ENCODE results near the gene FOXP4.

FOXP4 gene

DNA sequence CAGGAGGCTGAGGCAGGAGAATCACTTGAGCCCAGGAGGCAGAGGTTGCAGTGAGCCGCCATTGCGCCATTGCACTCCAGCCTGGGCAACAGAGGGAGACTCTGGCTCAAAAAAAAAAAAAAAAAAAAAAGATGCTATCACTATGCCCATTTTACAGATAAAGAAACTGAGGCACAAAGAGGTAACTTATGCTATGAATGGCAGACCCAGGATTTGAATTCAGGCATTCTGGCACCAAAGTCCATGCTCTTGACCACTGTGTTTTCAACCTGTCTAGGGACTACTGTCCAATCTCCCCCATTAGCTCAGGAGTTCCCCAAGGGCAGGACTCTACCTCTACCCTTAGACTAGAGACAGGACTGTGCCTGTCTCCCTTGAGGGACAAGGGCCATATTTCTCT is 82.9 kb downstream of the FOXP4 start:
- DNase-seq (ENCODE audit: low read depth, low spot score), result no peak
- TF ChIP-seq, protein P1, sequence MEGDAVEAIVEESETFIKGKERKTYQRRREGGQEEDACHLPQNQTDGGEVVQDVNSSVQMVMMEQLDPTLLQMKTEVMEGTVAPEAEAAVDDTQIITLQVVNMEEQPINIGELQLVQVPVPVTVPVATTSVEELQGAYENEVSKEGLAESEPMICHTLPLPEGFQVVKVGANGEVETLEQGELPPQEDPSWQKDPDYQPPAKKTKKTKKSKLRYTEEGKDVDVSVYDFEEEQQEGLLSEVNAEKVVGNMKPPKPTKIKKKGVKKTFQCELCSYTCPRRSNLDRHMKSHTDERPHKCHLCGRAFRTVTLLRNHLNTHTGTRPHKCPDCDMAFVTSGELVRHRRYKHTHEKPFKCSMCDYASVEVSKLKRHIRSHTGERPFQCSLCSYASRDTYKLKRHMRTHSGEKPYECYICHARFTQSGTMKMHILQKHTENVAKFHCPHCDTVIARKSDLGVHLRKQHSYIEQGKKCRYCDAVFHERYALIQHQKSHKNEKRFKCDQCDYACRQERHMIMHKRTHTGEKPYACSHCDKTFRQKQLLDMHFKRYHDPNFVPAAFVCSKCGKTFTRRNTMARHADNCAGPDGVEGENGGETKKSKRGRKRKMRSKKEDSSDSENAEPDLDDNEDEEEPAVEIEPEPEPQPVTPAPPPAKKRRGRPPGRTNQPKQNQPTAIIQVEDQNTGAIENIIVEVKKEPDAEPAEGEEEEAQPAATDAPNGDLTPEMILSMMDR (IDR thresholded peaks at IDR 0.05; ENCODE audit: low read depth, low read length), result no peak
- no peak overlapping the region for H3K4me3 ChIP-seq (ENCODE audit: low read depth, low read length)
- in situ Hi-C loops (cut with HindIII; ENCODE audit: low sequenced_read_pairs), result no loop called here

DNA sequence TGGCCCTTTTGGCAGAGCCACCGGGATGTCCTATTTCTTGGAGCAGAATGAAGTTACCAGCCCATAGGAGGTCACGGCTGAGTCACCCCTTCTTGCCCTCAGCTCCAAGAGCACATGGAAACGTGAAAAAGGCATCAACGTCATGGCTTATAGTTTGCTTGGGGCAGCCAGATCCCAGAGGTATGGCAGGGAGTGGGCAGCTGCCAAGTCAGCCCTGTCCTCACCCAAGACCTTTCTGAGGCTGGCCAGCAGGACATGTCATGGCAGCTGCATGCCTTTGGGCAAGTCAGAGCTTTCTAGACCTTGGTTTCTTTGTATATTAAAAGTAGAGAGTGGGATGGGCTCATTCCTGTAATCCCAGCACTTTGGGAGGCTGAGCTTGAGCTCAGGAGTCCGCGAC is 83.9 kb downstream of the FOXP4 start:
- in situ Hi-C loops (cut with HindIII; ENCODE audit: low sequenced_read_pairs), result no loop called here
- DNase-seq (ENCODE audit: low read depth, low spot score), result no peak
- TF ChIP-seq, protein P1 (IDR thresholded peaks at IDR 0.05; ENCODE audit: low read depth, low read length), result no peak
- no peak overlapping the region for H3K4me3 ChIP-seq (ENCODE audit: low read depth, low read length)

DNA sequence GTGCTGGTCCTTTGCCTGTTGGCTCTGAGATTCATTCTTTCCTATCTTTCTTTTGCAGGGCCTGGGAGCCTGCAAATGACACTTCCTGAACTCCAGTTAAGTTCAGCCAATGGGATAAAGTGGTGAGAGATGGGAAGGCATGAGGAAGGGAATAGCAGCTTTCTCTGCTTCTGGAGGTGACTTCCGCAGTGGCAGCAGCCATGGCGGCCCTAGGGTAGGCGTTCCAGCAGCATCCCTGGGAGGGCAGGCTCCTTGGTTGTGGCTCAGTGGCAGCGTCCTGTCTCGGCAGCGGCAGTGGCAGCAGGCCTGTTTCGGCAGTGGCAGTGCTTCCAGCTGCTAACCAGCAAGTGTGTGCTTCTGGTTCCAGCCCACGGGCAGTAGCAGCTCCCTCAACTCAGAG is 84.8 kb downstream of the FOXP4 start:
- no peak overlapping the region for H3K4me3 ChIP-seq (ENCODE audit: low read depth, low read length)
- in situ Hi-C loops (cut with HindIII; ENCODE audit: low sequenced_read_pairs), result no loop called here
- DNase-seq (ENCODE audit: low read depth, low spot score), result no peak
- TF ChIP-seq, protein P1 (IDR thresholded peaks at IDR 0.05; ENCODE audit: low read depth, low read length), result no peak

- no peak for DNase-seq (ENCODE audit: low read depth, low spot score)
- TF ChIP-seq, protein P1 (IDR thresholded peaks at IDR 0.05; ENCODE audit: low read depth, low read length), result no peak
- no peak overlapping the region for H3K4me3 ChIP-seq (ENCODE audit: low read depth, low read length)
- in situ Hi-C loops (cut with HindIII; ENCODE audit: low sequenced_read_pairs), result no loop called here
Observed at GRCh38 chr6:41633056-41633634, 87.0 kb downstream of the FOXP4 start.

DNA sequence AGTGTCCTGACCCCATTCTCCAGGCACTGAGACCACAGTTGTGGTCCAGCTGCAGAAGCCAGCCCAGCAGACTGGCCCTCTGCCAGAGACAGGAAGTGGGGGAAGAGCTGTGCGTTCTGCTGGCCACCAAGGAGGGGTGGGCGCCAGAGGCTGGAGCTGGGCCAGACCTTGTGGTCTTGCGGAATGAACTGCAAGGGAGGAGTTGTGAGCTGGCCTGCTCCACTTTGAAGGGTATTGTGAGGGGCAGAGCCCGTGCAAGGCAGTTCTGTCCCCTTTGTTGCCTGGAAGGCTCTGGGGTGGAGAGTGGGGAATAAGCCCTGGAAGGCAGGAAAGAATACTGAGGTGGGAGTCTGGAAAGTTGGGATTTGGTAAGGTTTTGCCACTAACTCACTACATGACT is 88.5 kb downstream of the FOXP4 start:
- in situ Hi-C loops (cut with HindIII; ENCODE audit: low sequenced_read_pairs), result no loop called here
- peak; percentile 55 for DNase-seq (ENCODE audit: low read depth, low spot score)
- TF ChIP-seq, protein P1 (IDR thresholded peaks at IDR 0.05; ENCODE audit: low read depth, low read length), result no peak
- no peak overlapping the region for H3K4me3 ChIP-seq (ENCODE audit: low read depth, low read length)

DNA sequence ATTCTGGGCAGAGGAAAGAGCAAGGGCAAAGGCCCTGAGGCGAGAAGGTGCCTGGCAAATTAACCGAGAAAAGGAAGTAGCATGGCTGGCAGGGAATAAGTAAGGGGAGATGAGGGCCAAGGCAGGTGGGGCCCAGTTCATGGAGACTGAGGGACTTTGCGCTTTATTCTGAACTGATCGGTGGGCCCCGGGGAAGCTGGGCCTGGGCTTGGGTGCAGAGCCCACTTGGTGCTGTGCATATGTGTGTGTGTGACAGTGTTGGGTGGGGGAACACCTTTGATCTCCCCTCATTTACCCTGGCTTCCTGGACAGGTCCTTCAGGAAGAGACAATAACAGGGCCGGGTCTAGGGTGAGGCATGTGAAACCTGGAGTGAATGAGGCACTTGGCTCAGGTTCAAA is 89.2 kb downstream of the FOXP4 start:
- in situ Hi-C loops (cut with HindIII; ENCODE audit: low sequenced_read_pairs), result no loop called here
- H3K4me3 ChIP-seq (ENCODE audit: low read depth, low read length), result no peak overlapping the region
- TF ChIP-seq, protein P1 (IDR thresholded peaks at IDR 0.05; ENCODE audit: low read depth, low read length), result no peak
- DNase-seq (ENCODE audit: low read depth, low spot score), result no peak

GRCh38 chr6:41636833-41637193 is 90.6 kb downstream of the FOXP4 start:
- H3K4me3 ChIP-seq (ENCODE audit: low read depth, low read length), result peak overlapping the region; percentile 44
- DNase-seq (ENCODE audit: low read depth, low spot score), result peak; percentile 42
- in situ Hi-C loops (cut with HindIII; ENCODE audit: low sequenced_read_pairs), result no loop called here
- TF ChIP-seq, protein P1 (IDR thresholded peaks at IDR 0.05; ENCODE audit: low read depth, low read length), result no peak
